Measurements from ENCODE around the gene VPS41. TPM values are rescaled to one million over a fixed set of nuclear protein-coding genes. Genes with fewer than 3 reads are reported as not detected.
A peak's percentile ranks its signal among the peaks of the same experiment; 100 is the strongest.

VPS41 gene
- total RNA-seq, 2 donors from 2014 or later = 56.5 to 60.9 TPM

GRCh38 chr7:38890597-38890996 is 18.4 kb downstream of the VPS41 start:
- intact Hi-C loops (cut with DNase I) = no loop called here
- no peak for TF ChIP-seq CTCF (IDR thresholded peaks at IDR 0.05)
- H3K9me3 ChIP-seq = no peaks in the 10 kb centered on the region
- H3K27ac ChIP-seq = no peak overlapping the region
- no peaks in the 10 kb centered on the region for H3K4me1 ChIP-seq
- no peak for DNase-seq
- no peaks in the 10 kb centered on the region for H3K36me3 ChIP-seq
- no peaks in the 10 kb centered on the region for H3K27me3 ChIP-seq
- H3K9ac ChIP-seq (ENCODE audit: low read depth in 2 of 2, low read length in 2 of 2) = no peak overlapping the region
- H3K4me3 ChIP-seq = no peak overlapping the region

DNA sequence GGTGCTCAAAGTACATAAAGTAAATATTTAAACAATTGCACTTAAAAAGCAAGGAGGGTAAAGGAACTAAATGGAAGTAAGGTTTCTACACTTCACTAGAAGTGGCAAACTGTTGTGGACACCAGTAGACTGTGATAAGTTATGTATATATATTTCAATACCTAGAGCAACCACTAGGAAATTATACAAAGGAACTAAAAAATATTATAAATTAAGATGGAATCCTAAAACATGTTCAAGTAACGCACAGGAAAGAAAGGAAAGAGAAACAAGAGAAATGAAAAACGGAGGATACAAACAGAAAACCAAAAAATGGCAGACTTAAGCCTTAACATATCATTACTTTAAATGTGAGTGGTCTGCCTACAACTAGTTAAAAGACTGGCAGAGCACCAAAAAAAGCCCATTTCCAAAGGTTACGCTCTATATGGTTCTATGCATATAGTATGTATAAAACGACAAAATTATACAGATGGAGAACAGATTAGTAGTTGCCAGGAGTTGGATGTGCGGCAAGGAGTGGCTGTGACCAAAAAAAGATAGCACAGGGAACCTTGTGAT is 19.0 kb downstream of the VPS41 start:
- no peak overlapping the region for H3K9ac ChIP-seq (ENCODE audit: low read depth in 2 of 2, low read length in 2 of 2)
- H3K4me3 ChIP-seq = no peak overlapping the region
- H3K9me3 ChIP-seq = no peaks in the 10 kb centered on the region
- no peak for DNase-seq
- TF ChIP-seq CTCF (IDR thresholded peaks at IDR 0.05) = peak; percentile 15
- H3K27ac ChIP-seq = no peak overlapping the region
- intact Hi-C loops (cut with DNase I) = no loop called here
- no peaks in the 10 kb centered on the region for H3K27me3 ChIP-seq
- H3K36me3 ChIP-seq = no peaks in the 10 kb centered on the region
- H3K4me1 ChIP-seq = no peaks in the 10 kb centered on the region

DNA sequence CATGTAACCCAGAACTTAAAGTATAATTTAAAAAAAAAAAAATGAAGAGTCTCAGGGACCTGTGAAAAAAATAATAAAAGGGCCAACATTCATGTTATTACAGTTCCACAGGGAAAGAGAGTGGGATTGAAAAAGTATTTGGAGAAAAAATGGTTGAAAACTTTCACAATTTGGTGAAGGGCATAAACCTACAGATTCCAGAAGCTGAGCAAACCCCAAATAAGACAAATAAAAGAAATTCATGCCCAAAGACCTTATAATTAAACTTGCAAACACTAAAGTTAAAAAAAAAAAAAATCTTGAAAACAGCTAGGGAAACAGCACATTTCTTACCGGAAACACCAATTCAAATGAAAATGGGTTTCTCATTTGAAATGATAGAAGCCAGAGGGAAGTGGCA is 19.9 kb downstream of the VPS41 start:
- intact Hi-C loops (cut with DNase I) = no loop called here
- TF ChIP-seq CTCF (IDR thresholded peaks at IDR 0.05) = no peak
- Histone ChIP-seq H3K27me3 (no peaks in the 10 kb centered on the region), H3K9ac (ENCODE audit: low read depth in 2 of 2, low read length in 2 of 2) (no peak overlapping the region), H3K4me1 (no peaks in the 10 kb centered on the region), H3K27ac (no peak overlapping the region), H3K36me3 (no peaks in the 10 kb centered on the region), H3K9me3 (no peaks in the 10 kb centered on the region), H3K4me3 (no peak overlapping the region)
- DNase-seq = no peak

GRCh38 chr7:38886265-38886664 is 22.7 kb downstream of the VPS41 start:
- no peaks in the 10 kb centered on the region for H3K9me3 ChIP-seq
- no peaks in the 10 kb centered on the region for H3K36me3 ChIP-seq
- H3K4me3 ChIP-seq = no peak overlapping the region
- no peak overlapping the region for H3K27ac ChIP-seq
- no peak overlapping the region for H3K9ac ChIP-seq (ENCODE audit: low read depth in 2 of 2, low read length in 2 of 2)
- no peaks in the 10 kb centered on the region for H3K27me3 ChIP-seq
- no peak for DNase-seq
- TF ChIP-seq CTCF (IDR thresholded peaks at IDR 0.05) = no peak
- intact Hi-C loops (cut with DNase I) = no loop called here
- H3K4me1 ChIP-seq = no peaks in the 10 kb centered on the region

GRCh38 chr7:38883706-38884105 is 25.3 kb downstream of the VPS41 start:
- H3K36me3 ChIP-seq = no peaks in the 10 kb centered on the region
- no peaks in the 10 kb centered on the region for H3K27me3 ChIP-seq
- TF ChIP-seq CTCF (IDR thresholded peaks at IDR 0.05) = no peak
- H3K9ac ChIP-seq (ENCODE audit: low read depth in 2 of 2, low read length in 2 of 2) = no peak overlapping the region
- no peaks in the 10 kb centered on the region for H3K9me3 ChIP-seq
- intact Hi-C loops (cut with DNase I) = no loop called here
- H3K4me3 ChIP-seq = no peak overlapping the region
- no peak for DNase-seq
- H3K4me1 ChIP-seq = no peaks in the 10 kb centered on the region
- no peak overlapping the region for H3K27ac ChIP-seq
